Keratinocyte (primary cell): Measurements from ENCODE around the gene RPL7L1.

Experiments
- EZH2 ChIP-seq: IDR thresholded peaks from one replicate; pipeline ENCODE4 v1.6.1; 2012; ENCODE audit warnings: inconsistent platforms, mild to moderate bottlenecking, low read length, moderate library complexity
- TF ChIP-seq, protein P1 (sequence below), 3 experiments: IDR thresholded peaks in 1 of 3; conservative IDR thresholded peaks in 1 of 3; optimal IDR thresholded peaks in 1 of 3; 2 replicates in 2 of 3; 3 replicates in 1 of 3; pipeline versions ENCODE3 to v1.5.1; 2011; ENCODE audit warnings: low read length in 3 of 3, mild to moderate bottlenecking in 3 of 3, moderate library complexity in 2 of 3, control low read depth in 1 of 3, inconsistent platforms in 1 of 3; ENCODE audit not compliant: insufficient read depth in 2 of 3; ENCODE audit errors: extremely low read depth in 1 of 3

DNA sequence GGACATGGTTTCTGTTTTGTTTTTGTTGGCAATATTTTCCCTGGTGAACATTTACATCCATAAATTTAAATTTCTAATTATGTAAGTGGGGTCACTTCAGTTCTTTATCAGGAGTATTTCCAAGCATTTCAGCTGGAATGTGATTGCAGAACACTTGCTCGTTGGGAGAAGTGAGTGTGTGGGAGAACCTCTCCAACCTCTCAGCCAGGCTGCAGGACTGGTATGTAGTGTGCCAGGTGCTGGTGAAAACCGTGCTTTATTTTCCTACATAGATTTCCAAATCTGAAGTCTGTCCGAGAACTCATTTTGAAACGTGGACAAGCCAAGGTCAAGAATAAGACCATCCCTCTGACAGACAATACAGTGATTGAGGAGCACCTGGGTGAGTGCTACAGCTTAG lies 6.3 kb downstream of the RPL7L1 start:
- TF ChIP-seq, protein P1, sequence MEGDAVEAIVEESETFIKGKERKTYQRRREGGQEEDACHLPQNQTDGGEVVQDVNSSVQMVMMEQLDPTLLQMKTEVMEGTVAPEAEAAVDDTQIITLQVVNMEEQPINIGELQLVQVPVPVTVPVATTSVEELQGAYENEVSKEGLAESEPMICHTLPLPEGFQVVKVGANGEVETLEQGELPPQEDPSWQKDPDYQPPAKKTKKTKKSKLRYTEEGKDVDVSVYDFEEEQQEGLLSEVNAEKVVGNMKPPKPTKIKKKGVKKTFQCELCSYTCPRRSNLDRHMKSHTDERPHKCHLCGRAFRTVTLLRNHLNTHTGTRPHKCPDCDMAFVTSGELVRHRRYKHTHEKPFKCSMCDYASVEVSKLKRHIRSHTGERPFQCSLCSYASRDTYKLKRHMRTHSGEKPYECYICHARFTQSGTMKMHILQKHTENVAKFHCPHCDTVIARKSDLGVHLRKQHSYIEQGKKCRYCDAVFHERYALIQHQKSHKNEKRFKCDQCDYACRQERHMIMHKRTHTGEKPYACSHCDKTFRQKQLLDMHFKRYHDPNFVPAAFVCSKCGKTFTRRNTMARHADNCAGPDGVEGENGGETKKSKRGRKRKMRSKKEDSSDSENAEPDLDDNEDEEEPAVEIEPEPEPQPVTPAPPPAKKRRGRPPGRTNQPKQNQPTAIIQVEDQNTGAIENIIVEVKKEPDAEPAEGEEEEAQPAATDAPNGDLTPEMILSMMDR (optimal IDR thresholded peaks at IDR 0.05 in 1 of 3, IDR thresholded peaks at IDR 0.05 in 1 of 3, conservative IDR thresholded peaks at IDR 0.05 in 1 of 3; ENCODE audit: extremely low read depth in 1 of 3, insufficient read depth in 2 of 3, low read length in 3 of 3) = no peak
- no peak for TF ChIP-seq EZH2
